ENCODE data around the gene CATSPERD. TPM values are rescaled to one million over a fixed set of nuclear protein-coding genes. Genes with fewer than 3 reads are reported as not detected.
A peak's percentile ranks its signal among the peaks of the same experiment; 100 is the strongest.

CATSPERD gene
- total and polyA plus RNA-seq, 9 of the 15 experiments (the other 6 are each of a cell fraction or from before 2014, with no cell fraction given) = not detected

DNA sequence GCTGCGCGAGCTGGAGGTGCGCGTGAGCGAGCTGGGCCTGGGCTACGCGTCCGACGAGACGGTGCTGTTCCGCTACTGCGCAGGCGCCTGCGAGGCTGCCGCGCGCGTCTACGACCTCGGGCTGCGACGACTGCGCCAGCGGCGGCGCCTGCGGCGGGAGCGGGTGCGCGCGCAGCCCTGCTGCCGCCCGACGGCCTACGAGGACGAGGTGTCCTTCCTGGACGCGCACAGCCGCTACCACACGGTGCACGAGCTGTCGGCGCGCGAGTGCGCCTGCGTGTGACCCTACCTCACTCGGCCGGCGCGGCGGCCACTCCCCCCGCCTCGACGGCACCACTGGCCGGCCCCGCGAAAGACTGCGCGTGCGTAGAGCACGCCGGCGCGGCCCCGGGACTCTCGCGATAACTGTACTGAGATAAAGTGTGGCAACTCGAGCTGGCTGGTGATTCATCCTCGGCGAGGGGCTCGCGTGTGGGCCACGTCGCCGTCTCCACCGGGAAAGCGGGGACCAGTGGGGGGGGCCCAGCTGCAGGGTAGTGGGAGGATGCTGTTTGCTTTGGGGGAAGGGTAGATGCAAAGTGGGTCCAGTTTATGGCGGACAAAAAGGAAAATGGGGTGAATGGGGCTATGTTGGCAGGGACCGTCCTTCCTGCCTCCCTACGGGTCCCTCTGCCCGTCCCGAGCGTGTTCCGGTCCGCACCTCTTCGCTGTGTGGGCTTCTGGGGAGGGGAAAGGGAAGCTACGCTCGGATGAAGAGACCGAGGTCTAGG lies 107.6 kb downstream of the CATSPERD start (continued):
- TF ChIP-seq, protein P1, sequence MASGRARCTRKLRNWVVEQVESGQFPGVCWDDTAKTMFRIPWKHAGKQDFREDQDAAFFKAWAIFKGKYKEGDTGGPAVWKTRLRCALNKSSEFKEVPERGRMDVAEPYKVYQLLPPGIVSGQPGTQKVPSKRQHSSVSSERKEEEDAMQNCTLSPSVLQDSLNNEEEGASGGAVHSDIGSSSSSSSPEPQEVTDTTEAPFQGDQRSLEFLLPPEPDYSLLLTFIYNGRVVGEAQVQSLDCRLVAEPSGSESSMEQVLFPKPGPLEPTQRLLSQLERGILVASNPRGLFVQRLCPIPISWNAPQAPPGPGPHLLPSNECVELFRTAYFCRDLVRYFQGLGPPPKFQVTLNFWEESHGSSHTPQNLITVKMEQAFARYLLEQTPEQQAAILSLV (tag; IDR thresholded peaks at IDR 0.05) = no peak
- TF ChIP-seq, protein P2, sequence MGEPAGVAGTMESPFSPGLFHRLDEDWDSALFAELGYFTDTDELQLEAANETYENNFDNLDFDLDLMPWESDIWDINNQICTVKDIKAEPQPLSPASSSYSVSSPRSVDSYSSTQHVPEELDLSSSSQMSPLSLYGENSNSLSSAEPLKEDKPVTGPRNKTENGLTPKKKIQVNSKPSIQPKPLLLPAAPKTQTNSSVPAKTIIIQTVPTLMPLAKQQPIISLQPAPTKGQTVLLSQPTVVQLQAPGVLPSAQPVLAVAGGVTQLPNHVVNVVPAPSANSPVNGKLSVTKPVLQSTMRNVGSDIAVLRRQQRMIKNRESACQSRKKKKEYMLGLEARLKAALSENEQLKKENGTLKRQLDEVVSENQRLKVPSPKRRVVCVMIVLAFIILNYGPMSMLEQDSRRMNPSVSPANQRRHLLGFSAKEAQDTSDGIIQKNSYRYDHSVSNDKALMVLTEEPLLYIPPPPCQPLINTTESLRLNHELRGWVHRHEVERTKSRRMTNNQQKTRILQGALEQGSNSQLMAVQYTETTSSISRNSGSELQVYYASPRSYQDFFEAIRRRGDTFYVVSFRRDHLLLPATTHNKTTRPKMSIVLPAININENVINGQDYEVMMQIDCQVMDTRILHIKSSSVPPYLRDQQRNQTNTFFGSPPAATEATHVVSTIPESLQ (CRISPR knock-in tag; IDR thresholded peaks at IDR 0.05) = peak; percentile 86; the same call in 1 of the 2 replicates
- TF ChIP-seq ZNF79 (CRISPR knock-in tag; IDR thresholded peaks at IDR 0.05; ENCODE audit: low read depth) = no peak
- TF ChIP-seq DNMT1 (IDR thresholded peaks at IDR 0.05) = no peak
- peak; percentile 23; the same call in 1 of the 2 replicates for TF ChIP-seq ZNF197 (CRISPR knock-in tag; IDR thresholded peaks at IDR 0.05; ENCODE audit: low read depth)
- TF ChIP-seq ZNF23 (CRISPR knock-in tag; IDR thresholded peaks at IDR 0.05) = no peak
- TF ChIP-seq, protein P3, sequence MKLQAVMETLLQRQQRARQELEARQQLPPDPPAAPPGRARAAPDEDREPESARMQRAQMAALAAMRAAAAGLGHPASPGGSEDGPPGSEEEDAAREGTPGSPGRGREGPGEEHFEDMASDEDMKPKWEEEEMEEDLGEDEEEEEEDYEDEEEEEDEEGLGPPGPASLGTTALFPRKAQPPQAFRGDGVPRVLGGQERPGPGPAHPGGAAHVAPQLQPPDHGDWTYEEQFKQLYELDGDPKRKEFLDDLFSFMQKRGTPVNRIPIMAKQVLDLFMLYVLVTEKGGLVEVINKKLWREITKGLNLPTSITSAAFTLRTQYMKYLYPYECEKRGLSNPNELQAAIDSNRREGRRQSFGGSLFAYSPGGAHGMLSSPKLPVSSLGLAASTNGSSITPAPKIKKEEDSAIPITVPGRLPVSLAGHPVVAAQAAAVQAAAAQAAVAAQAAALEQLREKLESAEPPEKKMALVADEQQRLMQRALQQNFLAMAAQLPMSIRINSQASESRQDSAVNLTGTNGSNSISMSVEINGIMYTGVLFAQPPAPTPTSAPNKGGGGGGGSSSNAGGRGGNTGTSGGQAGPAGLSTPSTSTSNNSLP (IDR thresholded peaks at IDR 0.05; ENCODE audit: borderline replicate concordance, low read depth, low read length) = no peak
- TF ChIP-seq ZKSCAN3 (CRISPR knock-in tag; IDR thresholded peaks at IDR 0.05) = no peak
- no peak for TF ChIP-seq TAF9B (IDR thresholded peaks at IDR 0.05; ENCODE audit: partially characterized antibody)
- TF ChIP-seq, protein P4, sequence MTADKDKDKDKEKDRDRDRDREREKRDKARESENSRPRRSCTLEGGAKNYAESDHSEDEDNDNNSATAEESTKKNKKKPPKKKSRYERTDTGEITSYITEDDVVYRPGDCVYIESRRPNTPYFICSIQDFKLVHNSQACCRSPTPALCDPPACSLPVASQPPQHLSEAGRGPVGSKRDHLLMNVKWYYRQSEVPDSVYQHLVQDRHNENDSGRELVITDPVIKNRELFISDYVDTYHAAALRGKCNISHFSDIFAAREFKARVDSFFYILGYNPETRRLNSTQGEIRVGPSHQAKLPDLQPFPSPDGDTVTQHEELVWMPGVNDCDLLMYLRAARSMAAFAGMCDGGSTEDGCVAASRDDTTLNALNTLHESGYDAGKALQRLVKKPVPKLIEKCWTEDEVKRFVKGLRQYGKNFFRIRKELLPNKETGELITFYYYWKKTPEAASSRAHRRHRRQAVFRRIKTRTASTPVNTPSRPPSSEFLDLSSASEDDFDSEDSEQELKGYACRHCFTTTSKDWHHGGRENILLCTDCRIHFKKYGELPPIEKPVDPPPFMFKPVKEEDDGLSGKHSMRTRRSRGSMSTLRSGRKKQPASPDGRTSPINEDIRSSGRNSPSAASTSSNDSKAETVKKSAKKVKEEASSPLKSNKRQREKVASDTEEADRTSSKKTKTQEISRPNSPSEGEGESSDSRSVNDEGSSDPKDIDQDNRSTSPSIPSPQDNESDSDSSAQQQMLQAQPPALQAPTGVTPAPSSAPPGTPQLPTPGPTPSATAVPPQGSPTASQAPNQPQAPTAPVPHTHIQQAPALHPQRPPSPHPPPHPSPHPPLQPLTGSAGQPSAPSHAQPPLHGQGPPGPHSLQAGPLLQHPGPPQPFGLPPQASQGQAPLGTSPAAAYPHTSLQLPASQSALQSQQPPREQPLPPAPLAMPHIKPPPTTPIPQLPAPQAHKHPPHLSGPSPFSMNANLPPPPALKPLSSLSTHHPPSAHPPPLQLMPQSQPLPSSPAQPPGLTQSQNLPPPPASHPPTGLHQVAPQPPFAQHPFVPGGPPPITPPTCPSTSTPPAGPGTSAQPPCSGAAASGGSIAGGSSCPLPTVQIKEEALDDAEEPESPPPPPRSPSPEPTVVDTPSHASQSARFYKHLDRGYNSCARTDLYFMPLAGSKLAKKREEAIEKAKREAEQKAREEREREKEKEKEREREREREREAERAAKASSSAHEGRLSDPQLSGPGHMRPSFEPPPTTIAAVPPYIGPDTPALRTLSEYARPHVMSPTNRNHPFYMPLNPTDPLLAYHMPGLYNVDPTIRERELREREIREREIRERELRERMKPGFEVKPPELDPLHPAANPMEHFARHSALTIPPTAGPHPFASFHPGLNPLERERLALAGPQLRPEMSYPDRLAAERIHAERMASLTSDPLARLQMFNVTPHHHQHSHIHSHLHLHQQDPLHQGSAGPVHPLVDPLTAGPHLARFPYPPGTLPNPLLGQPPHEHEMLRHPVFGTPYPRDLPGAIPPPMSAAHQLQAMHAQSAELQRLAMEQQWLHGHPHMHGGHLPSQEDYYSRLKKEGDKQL (CRISPR knock-in tag; IDR thresholded peaks at IDR 0.05; ENCODE audit: borderline replicate concordance) = no peak
- no peak for TF ChIP-seq FOXJ2 (tag; IDR thresholded peaks at IDR 0.05)
- no peak for TF ChIP-seq CBFA2T2 (conservative IDR thresholded peaks at IDR 0.05)
- TF ChIP-seq MYNN (IDR thresholded peaks at IDR 0.05) = peak; percentile 53; the same call in 1 of the 2 replicates
- TF ChIP-seq MYNN (CRISPR knock-in tag; IDR thresholded peaks at IDR 0.05) = no peak
- peak; percentile 83 for TF ChIP-seq SMARCA4 (IDR thresholded peaks at IDR 0.05)
- TF ChIP-seq PHTF2 (CRISPR knock-in tag; IDR thresholded peaks at IDR 0.05) = no peak
- no peak for TF ChIP-seq SRSF1 (IDR thresholded peaks at IDR 0.05; ENCODE audit: low read depth, low read length)
- TF ChIP-seq TAF7 (tag; IDR thresholded peaks at IDR 0.05) = peak; percentile 87
- peak; percentile 99 for TF ChIP-seq SUPT5H (IDR thresholded peaks at IDR 0.05)
- no peak for TF ChIP-seq RFX7 (CRISPR knock-in tag; IDR thresholded peaks at IDR 0.05)

Data from K562 (cell line).